HEK293T (cell line): ENCODE results near the gene FAM180A.

ENCODE experiments used
- BHLHE40 ChIP-seq: fragments of 450-650 bp; IDR thresholded peaks from 2 replicates; pipeline ENCODE4 v1.6.1; 2016; ENCODE audit warnings: mild to moderate bottlenecking, moderate library complexity, borderline replicate concordance
- CTBP1 ChIP-seq: fragments of 450-650 bp; IDR thresholded peaks from 2 replicates; pipeline ENCODE4 v1.6.1; 2016; ENCODE audit warnings: borderline replicate concordance
- ELF4 ChIP-seq: fragments of 450-650 bp; IDR thresholded peaks from 2 replicates; pipeline ENCODE4 v1.6.1; 2017; ENCODE audit warnings: antibody characterized with exemption
- FOXA1 ChIP-seq: fragments of 450-650 bp; IDR thresholded peaks from 2 replicates; pipeline ENCODE4 v1.6.1; 2016; ENCODE audit warnings: mild to moderate bottlenecking
- FOXK2 ChIP-seq: fragments of 450-650 bp; IDR thresholded peaks from 2 replicates; pipeline ENCODE4 v1.6.1; 2016; ENCODE audit warnings: mild to moderate bottlenecking
- FOXM1 ChIP-seq: fragments of 450-650 bp; IDR thresholded peaks from 2 replicates; pipeline ENCODE4 v1.6.1; 2017; ENCODE audit warnings: mild to moderate bottlenecking, borderline replicate concordance
- L3MBTL2 ChIP-seq: fragments of 450-650 bp; conservative IDR thresholded peaks from 2 replicates; pipeline ENCODE4 v1.6.1; 2016; ENCODE audit warnings: mild to moderate bottlenecking
- NFRKB ChIP-seq: fragments of 450-650 bp; IDR thresholded peaks from 2 replicates; pipeline ENCODE4 v1.6.1; 2016; ENCODE audit warnings: mild to moderate bottlenecking, moderate library complexity
- SP1 ChIP-seq: fragments of 450-650 bp; IDR thresholded peaks from 2 replicates; pipeline ENCODE4 v1.6.1; 2017
- SUZ12 ChIP-seq: fragments of 450-650 bp; IDR thresholded peaks from 2 replicates; pipeline ENCODE4 v1.6.1; 2016; ENCODE audit warnings: mild to moderate bottlenecking
- ZNF384 ChIP-seq: fragments of 450-650 bp; IDR thresholded peaks from 2 replicates; pipeline ENCODE4 v1.6.1; 2016

- TF ChIP-seq SUZ12 (no peak), BHLHE40 (no peak), L3MBTL2 (no peak), FOXA1 (no peak), ZNF384 (no peak), FOXM1 (no peak), SP1 (no peak), FOXK2 (no peak), CTBP1 (no peak), NFRKB (no peak), ELF4 (no peak)
Observed at GRCh38 chr7:135731131-135731530, 17.5 kb downstream of the FAM180A start.
